ENCODE data around the gene MLLT10. TPM values are rescaled to one million over a fixed set of nuclear protein-coding genes. Genes with fewer than 3 reads are reported as not detected.

MLLT10 gene
- polyA plus RNA-seq, 4 donors, result 42.4 to 49.3 (median 47.3) TPM

DNA sequence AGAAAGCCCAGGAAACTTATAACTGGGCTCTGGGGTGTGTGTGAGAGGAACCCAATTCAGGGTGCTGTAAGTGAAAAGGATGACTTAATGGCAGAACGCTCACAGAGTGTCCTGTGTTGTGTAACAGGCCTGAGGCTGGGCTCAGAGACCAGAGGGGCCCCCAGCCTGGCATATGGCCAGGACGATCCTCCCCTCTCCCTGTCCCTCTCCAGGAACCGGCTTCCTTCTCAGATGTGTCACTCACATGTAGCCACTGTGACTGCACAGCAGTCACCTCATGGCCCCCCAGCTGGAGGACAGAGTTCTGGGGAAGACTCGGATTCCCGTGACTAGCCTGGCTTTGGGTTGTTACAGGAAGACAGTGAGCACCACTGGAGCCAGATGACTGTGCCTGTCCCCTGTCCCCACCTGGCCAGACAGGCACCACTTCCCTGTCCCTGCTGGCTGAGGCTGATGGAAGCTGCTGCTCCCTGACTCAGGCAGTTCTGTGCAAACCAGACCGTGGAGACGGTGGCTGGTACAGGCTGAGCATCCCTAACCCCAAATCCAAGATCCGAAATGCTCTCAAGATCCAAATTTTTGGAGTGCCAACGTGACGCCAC is 220.5 kb downstream of the MLLT10 start:
- DNase-seq (ENCODE audit: low read depth in 4 of 4, low spot score in 3 of 4), result no peak

GRCh38 chr10:21756707-21757106 is 222.7 kb downstream of the MLLT10 start:
- no peak for DNase-seq (ENCODE audit: low read depth in 4 of 4, low spot score in 3 of 4)

- DNase-seq (ENCODE audit: low read depth in 4 of 4, low spot score in 3 of 4), result no peak
Measured at GRCh38 chr10:21757185-21757901, 223.3 kb downstream of the MLLT10 start.

GRCh38 chr10:21758239-21758638 is 224.2 kb downstream of the MLLT10 start:
- DNase-seq (ENCODE audit: low read depth in 4 of 4, low spot score in 3 of 4), result no peak

- no peak for DNase-seq (ENCODE audit: low read depth in 4 of 4, low spot score in 3 of 4)
Measured at GRCh38 chr10:21758696-21759095, 224.7 kb downstream of the MLLT10 start.

DNA sequence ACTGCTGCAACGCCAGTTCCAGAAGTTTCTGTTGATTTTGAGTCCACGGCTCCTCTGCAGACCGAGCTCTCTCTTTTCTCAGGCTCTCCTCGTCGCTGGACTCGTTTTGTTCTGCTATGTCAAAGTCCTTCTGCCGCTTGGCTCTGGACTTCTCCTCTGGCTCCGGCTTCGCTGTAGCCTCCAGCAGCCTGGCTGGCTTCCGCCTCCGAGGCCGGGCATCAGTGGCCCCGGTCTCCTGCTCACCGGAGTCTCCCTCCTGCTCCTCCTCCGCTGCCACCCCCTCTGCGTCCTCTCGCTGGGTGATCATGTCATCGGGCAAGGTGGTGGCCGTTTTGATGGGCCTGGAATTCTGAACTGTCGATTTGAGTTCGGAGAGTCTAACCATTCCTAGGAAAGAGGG is 225.2 kb downstream of the MLLT10 start:
- no peak for DNase-seq (ENCODE audit: low read depth in 4 of 4, low spot score in 3 of 4)

GRCh38 chr10:21760332-21760731 is 226.3 kb downstream of the MLLT10 start:
- DNase-seq (ENCODE audit: low read depth in 4 of 4, low spot score in 3 of 4), result no peak

DNA sequence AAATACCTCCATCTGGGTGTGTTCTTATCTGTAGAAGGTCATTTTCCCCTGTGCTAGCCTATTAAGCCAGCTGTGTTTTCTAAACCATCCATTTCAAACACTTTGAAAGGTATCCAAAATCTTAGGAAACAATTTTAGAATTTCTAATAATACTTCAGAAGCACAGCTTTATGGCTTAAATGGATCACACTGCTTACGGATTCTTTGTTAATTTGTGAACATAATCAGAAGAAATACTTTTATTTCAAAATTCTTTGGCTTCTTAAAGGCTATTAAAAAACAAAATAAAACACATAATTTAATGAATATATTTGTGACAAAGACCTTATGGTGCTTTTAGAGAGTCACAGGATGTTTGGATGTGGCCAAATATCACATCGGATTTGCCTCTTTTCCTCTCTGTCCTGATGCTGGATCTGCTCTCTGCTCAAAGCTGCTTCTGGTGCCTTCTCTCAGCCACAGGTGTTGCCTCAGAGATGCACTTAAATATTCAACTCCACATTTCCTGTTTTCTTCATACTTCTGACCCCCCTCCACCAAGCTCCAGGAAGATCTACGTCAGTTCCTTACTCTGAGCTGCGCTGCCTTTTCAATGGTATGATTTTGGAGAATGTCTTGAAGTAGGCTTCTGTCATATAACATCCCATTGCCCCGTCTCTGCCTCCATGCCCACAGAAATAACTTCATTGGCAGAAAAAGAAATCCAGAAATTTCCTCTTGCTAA is 230.6 kb downstream of the MLLT10 start:
- DNase-seq (ENCODE audit: low read depth in 4 of 4, low spot score in 3 of 4), result no peak

GRCh38 chr10:21769041-21769440 is 235.0 kb downstream of the MLLT10 start:
- no peak for DNase-seq (ENCODE audit: low read depth in 4 of 4, low spot score in 3 of 4)

DNA sequence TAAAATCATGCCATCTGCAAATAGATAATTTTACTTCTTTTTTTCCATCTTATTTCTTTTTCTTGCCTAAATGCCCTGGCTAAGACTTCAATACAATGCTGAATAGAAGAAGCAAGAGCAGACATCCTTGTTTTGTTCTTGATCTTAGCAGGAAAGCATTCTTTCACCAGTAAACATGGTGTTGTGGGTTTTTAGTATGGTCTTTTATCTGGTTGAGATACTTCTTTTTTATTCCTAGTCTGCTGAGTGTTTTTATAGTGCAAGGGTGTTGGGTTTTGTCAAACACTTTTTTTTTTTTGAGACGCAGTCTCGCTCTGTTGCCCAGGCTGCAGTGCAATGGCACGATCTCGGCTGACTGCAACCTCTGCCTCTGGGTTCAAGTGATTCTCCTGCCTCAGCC is 237.2 kb downstream of the MLLT10 start:
- DNase-seq (ENCODE audit: low read depth in 4 of 4, low spot score in 3 of 4), result no peak

DNA sequence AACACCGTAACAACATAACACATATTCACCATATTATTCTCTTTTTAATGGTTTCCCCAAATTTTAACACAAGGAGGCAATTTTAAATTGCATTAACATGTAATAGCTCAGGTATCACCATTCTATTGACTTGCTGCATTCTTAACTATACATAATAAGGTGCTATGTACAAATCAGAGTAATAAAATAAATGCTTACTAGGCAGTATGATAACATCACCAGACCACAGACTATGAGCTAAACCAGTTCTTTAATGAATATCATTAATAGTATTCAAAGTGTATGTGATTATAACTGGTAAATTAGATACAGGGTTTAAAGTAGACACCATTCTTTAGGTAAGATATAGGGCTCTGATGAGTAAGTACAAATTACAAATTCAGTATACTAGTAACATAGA is 242.9 kb downstream of the MLLT10 start:
- DNase-seq (ENCODE audit: low read depth in 4 of 4, low spot score in 3 of 4), result no peak

DNA sequence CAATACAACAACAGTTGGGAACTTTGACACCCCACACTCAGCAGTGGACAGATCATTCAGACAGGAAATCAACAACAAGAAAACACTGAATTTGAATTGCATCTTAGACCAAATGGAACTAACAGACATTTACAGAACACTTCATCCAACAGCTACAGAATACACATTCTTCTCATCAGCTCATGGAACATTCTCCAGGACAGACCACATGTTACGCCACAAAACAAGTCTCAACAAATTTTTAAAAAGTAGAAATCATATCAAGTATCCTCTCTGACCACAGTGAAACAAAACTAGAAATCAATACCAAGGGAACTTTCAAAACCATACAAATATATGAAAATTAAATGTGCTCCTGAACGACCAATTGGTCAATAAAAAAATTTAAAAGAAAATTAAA is 257.2 kb downstream of the MLLT10 start:
- DNase-seq (ENCODE audit: low read depth in 4 of 4, low spot score in 3 of 4), result no peak

Other genes starting within 250 kb of the MLLT10 start
- 10 to 100 TPM in 3 of 4 donors, 1 to 10 TPM in 1; 9.7 to 11.5 (median 10.2) TPM for gene SKIDA1, start 8.6 kb upstream of the MLLT10 start, polyA plus RNA-seq (ENCODE audit: insufficient read length in 4 of 4)